ENCODE data around the gene ENHO. TPM values are rescaled to one million over a fixed set of nuclear protein-coding genes. Genes with fewer than 3 reads are reported as not detected.
A peak's percentile ranks its signal among the peaks of the same experiment; 100 is the strongest.
"Not testable (repeated sequence)": the region's sequence is repeated elsewhere in the genome, so short reads cannot be mapped to it uniquely, and the experiment has no call there.

The ENHO gene
- total RNA-seq, 2 experiments from 2014 or later = not detected

DNA sequence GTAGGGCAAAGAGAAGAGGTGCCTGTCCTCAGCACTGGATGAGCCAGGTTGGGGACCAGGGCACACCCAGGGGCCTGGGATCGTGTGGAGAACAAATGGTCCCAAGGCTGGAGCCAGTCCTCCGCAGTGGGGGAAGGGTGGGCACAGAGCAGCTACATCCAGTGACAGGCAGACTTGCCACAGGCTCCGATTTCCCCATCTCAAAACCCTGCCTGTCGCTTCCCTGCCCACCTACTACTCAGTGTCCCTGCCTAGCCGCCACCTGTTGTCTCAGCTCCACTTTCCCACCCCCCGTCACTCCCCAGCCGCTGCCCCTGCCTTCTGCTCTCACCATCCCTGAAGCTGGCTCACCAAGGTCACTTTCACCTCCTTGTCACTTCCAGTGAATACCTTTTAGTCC lies 13.9 kb upstream of the ENHO start:
- Mint-ChIP-seq H3K27ac (no peak overlapping the region), H3K4me1 (no peaks in the 10 kb centered on the region), H3K36me3 (no peaks in the 10 kb centered on the region), H3K27me3 (peaks cover 40% of the 10 kb centered on the region), H3K4me3 (no peak overlapping the region), H3K9me3 (ENCODE audit: low read depth) (no peaks in the 10 kb centered on the region)
- ATAC-seq (no peak), DNase-seq (no peak)
- CTCF ChIA-PET = interaction anchor here (1.5 kb wide), 1 partner anchor 133 kb away, joined by 4 read pairs; no protein-coding TSS in a partner anchor

GRCh38 chr9:34532041-34532440 lies 9.3 kb upstream of the ENHO start:
- H3K4me3 Mint-ChIP-seq; DNase-seq; H3K4me1 Mint-ChIP-seq; H3K9me3 Mint-ChIP-seq (ENCODE audit: low read depth); CTCF ChIA-PET; H3K27ac Mint-ChIP-seq; H3K36me3 Mint-ChIP-seq; ATAC-seq: not testable (repeated sequence)
- H3K27me3 Mint-ChIP-seq = peaks cover 64% of the 10 kb centered on the region

DNA sequence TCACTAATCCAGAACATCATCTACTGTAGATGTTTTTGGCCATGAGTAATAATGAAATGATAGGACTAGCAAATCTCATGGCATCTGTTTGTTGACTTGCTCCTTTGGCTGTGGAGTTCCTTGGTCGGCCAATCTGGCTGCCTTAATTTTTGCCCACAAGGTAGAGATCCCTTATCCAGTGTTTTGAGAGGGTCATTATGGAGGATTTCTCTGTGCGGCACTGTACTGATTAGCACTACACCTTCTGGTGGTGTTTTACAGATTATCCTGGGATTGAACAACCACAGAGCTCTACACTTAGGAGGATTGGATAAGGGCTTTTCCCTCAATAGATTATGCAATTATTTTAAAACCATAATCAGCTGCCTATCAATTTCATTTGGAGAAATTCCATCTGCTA lies 3.2 kb upstream of the ENHO start:
- ATAC-seq = no peak
- Mint-ChIP-seq H3K27ac (no peak overlapping the region), H3K4me3 (no peak overlapping the region), H3K4me1 (peaks cover 15% of the 10 kb centered on the region), H3K9me3 (ENCODE audit: low read depth) (no peaks in the 10 kb centered on the region), H3K27me3 (peaks cover 62% of the 10 kb centered on the region), H3K36me3 (no peaks in the 10 kb centered on the region)
- DNase-seq = no peak
- CTCF ChIA-PET = no interaction called here

DNA sequence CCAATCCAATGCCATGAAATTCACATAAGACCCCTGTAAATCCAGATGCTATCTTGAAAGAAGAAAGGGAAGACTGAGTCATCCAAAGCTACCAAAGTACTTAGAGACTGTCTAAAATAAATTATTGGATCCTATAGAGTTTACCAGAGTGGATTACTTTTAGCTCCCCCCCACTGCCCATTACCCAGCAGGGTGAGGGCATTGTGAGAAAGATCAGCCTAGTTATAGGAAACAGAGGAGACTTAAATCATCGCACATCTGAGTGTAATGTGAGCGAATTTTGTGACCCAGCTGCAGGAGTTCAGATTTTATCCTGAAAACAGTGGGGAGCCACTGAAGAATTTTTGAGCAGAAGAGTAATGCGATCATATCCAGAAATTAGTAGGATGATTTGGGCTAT lies 1.6 kb upstream of the ENHO start:
- Mint-ChIP-seq H3K4me3 (no peak overlapping the region), H3K4me1 (peaks cover 15% of the 10 kb centered on the region), H3K36me3 (no peaks in the 10 kb centered on the region), H3K27me3 (peaks cover 52% of the 10 kb centered on the region), H3K9me3 (ENCODE audit: low read depth) (no peaks in the 10 kb centered on the region), H3K27ac (no peak overlapping the region)
- CTCF ChIA-PET = interaction anchor here (1.1 to 2.0 kb wide), 5 partner anchors 24 to 178 kb away, joined by 3 to 5 read pairs (median 4); no protein-coding TSS in a partner anchor
- DNase-seq = no peak
- ATAC-seq = no peak

GRCh38 chr9:34522091-34522887 lies 501 bp downstream of the ENHO start:
- no peaks in the 10 kb centered on the region for H3K9me3 Mint-ChIP-seq (ENCODE audit: low read depth)
- peak overlapping the region; percentile 49 for H3K4me3 Mint-ChIP-seq
- no peak for ATAC-seq
- H3K4me1 Mint-ChIP-seq = peaks cover 15% of the 10 kb centered on the region
- H3K27ac Mint-ChIP-seq = peak overlapping the region; percentile 33
- H3K27me3 Mint-ChIP-seq = peaks cover 42% of the 10 kb centered on the region
- H3K36me3 Mint-ChIP-seq = no peaks in the 10 kb centered on the region
- CTCF ChIA-PET = interaction anchor here (1.2 kb wide), 1 partner anchor 118 kb away, joined by 4 read pairs; no protein-coding TSS in a partner anchor
- no peak for DNase-seq

DNA sequence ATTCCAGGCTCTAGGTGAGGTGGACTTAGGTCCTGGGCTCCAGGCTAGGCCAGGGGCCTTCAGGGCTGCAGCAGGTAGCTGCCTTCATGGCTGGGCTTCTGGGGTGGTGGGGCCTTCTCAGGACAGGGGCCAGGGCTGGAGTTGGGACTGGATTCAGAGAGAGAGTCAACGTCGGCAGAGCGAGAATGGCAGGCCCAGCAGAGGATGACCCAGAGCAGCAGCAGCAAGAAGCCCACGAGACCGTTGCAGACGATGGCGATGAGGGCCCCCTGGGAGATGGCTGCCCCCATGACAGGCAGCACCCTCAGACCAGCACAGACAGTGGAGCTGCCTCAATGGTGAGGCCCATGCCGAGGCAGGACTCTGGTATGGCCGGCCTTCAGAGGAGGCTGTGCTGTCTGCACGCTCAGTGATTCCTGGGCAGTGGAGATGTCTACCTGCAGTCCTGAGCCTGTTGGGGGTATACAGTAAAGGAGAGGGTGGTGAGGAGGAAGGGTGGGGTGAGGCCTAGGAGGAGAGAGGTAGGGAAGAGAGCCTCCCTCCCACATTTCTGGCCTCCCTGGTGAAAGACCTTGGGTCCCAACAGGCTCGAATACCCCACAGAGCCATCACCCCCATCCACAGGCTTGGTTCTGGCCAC lies 1.3 kb downstream of the ENHO start:
- no peak overlapping the region for H3K27ac Mint-ChIP-seq
- peaks cover 15% of the 10 kb centered on the region for H3K4me1 Mint-ChIP-seq
- DNase-seq (no peak), ATAC-seq (no peak)
- H3K27me3 Mint-ChIP-seq = peaks cover 40% of the 10 kb centered on the region
- CTCF ChIA-PET = interaction anchor here (1.1 kb wide), 1 partner anchor 70 kb away, joined by 3 read pairs; no protein-coding TSS in a partner anchor
- no peak overlapping the region for H3K4me3 Mint-ChIP-seq
- no peaks in the 10 kb centered on the region for H3K9me3 Mint-ChIP-seq (ENCODE audit: low read depth)
- no peaks in the 10 kb centered on the region for H3K36me3 Mint-ChIP-seq

DNA sequence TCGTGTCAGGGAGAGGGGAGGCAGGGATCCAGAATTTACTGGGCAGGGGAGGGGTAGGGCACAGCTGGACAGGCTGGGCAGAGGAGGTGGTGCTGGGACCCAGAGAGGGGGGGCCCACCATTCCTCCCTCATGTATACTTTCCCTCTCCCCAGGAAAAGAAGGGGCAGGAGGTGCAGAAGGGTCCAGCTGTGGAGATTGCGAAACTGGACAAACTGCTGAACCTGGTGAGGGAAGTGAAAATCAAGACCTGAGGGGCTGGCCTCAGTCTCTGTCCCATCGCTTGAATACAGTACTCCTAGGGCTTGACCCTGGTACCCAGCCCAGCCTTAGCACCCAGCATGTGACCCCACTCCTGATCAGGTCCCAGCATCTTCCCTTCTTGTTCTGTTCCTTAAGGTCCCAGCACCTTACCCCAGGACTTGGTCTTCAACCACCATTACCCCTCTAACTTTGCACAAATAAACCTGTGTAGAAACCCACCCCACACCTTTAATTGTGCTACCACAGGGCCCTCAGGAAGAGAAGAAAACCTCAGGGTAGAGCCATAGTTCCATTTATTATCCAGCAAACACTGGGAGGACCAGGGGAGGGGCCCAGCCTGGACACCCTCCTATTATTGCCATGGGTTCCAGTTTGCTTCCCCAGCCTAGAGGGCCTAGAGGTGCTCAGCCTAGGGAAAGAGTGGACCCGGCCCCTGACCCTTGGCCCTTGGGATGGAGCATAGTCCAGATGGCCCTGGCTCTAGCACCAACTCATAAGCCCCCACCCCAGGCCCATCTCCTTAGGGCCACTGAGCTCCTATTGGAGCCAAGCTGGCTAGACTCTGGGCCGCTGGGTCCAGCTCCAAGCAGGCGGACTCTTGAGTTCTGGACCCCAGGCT lies 2.0 kb downstream of the ENHO start:
- H3K4me1 Mint-ChIP-seq = peaks cover 15% of the 10 kb centered on the region
- H3K9me3 Mint-ChIP-seq (ENCODE audit: low read depth) = no peaks in the 10 kb centered on the region
- H3K27ac Mint-ChIP-seq = no peak overlapping the region
- peaks cover 36% of the 10 kb centered on the region for H3K27me3 Mint-ChIP-seq
- CTCF ChIA-PET = interaction anchor here (1.1 kb wide), 2 partner anchors 71 to 83 kb away, joined by 3 read pairs; no protein-coding TSS in a partner anchor
- ATAC-seq (no peak), DNase-seq (no peak)
- H3K36me3 Mint-ChIP-seq = no peaks in the 10 kb centered on the region
- no peak overlapping the region for H3K4me3 Mint-ChIP-seq

DNA sequence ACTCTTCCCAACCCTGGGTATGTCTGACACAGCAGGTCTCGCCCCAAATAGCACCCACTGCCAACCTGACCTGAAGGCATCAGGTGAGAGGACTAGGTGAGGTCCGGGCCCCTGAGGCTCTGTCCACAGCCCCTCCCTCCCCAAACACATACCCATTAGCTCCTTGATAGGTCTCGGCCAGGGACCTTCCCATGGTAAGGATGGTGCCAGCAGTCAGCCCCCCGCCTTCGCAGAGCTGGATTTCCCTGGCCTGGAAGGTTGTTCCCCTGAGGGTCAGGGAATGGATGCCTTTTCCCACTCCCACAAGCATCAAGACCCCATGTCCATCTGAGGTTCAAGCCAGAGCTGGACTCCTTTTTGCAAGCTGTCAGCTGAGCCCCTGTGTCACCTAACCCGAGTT lies 2.7 kb downstream of the ENHO start:
- Mint-ChIP-seq H3K27ac (no peak overlapping the region), H3K4me3 (no peak overlapping the region), H3K36me3 (no peaks in the 10 kb centered on the region), H3K27me3 (peaks cover 30% of the 10 kb centered on the region), H3K4me1 (peaks cover 15% of the 10 kb centered on the region), H3K9me3 (ENCODE audit: low read depth) (no peaks in the 10 kb centered on the region)
- CTCF ChIA-PET = interaction anchor here (1.1 to 1.2 kb wide), 2 partner anchors 73 to 84 kb away, joined by 3 read pairs; no protein-coding TSS in a partner anchor
- ATAC-seq = no peak
- no peak for DNase-seq

- H3K4me1 Mint-ChIP-seq = peaks cover 12% of the 10 kb centered on the region
- CTCF ChIA-PET = interaction anchor here (0.9 to 1.2 kb wide), 3 partner anchors 73 to 84 kb away, joined by 3 read pairs; no protein-coding TSS in a partner anchor
- H3K9me3 Mint-ChIP-seq (ENCODE audit: low read depth) = no peaks in the 10 kb centered on the region
- H3K4me3 Mint-ChIP-seq = no peak overlapping the region
- DNase-seq = no peak
- no peak for ATAC-seq
- peaks cover 23% of the 10 kb centered on the region for H3K27me3 Mint-ChIP-seq
- no peaks in the 10 kb centered on the region for H3K36me3 Mint-ChIP-seq
- H3K27ac Mint-ChIP-seq = no peak overlapping the region
Observed at GRCh38 chr9:34519321-34520020, 3.3 kb downstream of the ENHO start.

DNA sequence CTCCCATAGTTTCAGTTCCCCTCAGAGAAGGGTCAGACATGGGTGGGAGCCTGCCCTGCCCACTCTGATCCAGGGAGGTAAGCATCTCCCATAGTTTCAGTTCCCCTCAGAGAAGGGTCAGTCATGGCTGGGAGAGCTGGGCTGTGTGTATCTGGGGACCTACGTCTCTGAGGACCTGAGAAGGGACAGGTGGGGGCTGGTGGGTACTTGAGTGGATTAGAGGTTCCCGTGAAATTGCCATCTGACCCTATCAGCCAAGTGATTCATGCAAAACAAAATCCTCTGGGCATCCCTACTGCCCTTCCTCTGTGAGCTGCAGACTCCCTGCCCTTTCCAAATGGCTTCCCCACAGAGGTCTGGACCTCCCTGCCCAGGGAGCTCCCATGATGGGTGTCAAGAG lies 3.9 kb downstream of the ENHO start:
- H3K4me1 Mint-ChIP-seq = peaks cover 9% of the 10 kb centered on the region
- no peaks in the 10 kb centered on the region for H3K36me3 Mint-ChIP-seq
- peaks cover 18% of the 10 kb centered on the region for H3K27me3 Mint-ChIP-seq
- no peak overlapping the region for H3K4me3 Mint-ChIP-seq
- ATAC-seq = no peak
- CTCF ChIA-PET = interaction anchor here (0.9 to 1.4 kb wide), 3 partner anchors 72 to 79 kb away, joined by 3 read pairs; no protein-coding TSS in a partner anchor
- no peak for DNase-seq
- H3K9me3 Mint-ChIP-seq (ENCODE audit: low read depth) = no peaks in the 10 kb centered on the region
- no peak overlapping the region for H3K27ac Mint-ChIP-seq

GRCh38 chr9:34518110-34518616 lies 4.6 kb downstream of the ENHO start:
- ATAC-seq = no peak
- no peak overlapping the region for H3K27ac Mint-ChIP-seq
- CTCF ChIA-PET = interaction anchor here (1.4 kb wide), 1 partner anchor 73 kb away, joined by 3 read pairs; no protein-coding TSS in a partner anchor

DNA sequence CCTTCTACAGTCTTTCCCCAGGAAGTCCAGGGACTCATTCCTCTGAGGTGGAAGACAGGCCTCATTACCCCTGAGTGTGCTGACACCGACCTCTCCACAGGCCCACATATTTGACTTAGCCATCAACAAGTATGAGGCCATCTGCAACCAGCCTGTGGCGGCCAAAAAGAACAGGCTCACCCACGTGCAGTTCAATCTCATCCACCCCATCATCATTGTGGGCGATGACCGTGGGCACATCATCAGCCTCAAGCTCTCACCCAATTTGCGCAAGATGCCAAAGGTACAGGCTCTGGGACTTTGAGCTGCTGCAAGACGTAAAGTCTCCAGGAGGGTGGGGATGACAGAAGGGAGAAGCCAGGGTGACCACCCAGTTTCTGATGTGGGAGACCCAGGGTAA lies 5.6 kb downstream of the ENHO start:
- Mint-ChIP-seq H3K27ac (no peak overlapping the region), H3K9me3 (ENCODE audit: low read depth) (no peaks in the 10 kb centered on the region), H3K4me3 (no peak overlapping the region), H3K4me1 (no peaks in the 10 kb centered on the region), H3K27me3 (peaks cover 10% of the 10 kb centered on the region), H3K36me3 (no peaks in the 10 kb centered on the region)
- CTCF ChIA-PET = interaction anchor here (0.7 kb wide), 1 partner anchor 86 kb away, joined by 3 read pairs; no protein-coding TSS in a partner anchor
- DNase-seq = no peak
- ATAC-seq = no peak

More at GRCh38 chr9:34518110-34518616, 4.6 kb downstream of the ENHO start:
- no peak overlapping the region for H3K4me3 Mint-ChIP-seq
- H3K4me1 Mint-ChIP-seq = peaks cover 4% of the 10 kb centered on the region
- no peaks in the 10 kb centered on the region for H3K36me3 Mint-ChIP-seq
- no peaks in the 10 kb centered on the region for H3K9me3 Mint-ChIP-seq (ENCODE audit: low read depth)
- peaks cover 14% of the 10 kb centered on the region for H3K27me3 Mint-ChIP-seq
- DNase-seq = no peak
